Stimulated activated CD4-positive, alpha-beta T cell treated with anti-CD3 and anti-CD28 coated beads, Interleukin-4, amount 100 ng/mL, for 1 hour (primary cell): Measurements from ENCODE around the gene CNR2.
"Not testable (repeated sequence)": the region's sequence is repeated elsewhere in the genome, so short reads cannot be mapped to it uniquely, and the experiment has no call there.

Experiments
- DNase-seq: peaks from one replicate; pipeline ENCODE4 v3.0.0-alpha.2; 2020

The CNR2 gene

DNA sequence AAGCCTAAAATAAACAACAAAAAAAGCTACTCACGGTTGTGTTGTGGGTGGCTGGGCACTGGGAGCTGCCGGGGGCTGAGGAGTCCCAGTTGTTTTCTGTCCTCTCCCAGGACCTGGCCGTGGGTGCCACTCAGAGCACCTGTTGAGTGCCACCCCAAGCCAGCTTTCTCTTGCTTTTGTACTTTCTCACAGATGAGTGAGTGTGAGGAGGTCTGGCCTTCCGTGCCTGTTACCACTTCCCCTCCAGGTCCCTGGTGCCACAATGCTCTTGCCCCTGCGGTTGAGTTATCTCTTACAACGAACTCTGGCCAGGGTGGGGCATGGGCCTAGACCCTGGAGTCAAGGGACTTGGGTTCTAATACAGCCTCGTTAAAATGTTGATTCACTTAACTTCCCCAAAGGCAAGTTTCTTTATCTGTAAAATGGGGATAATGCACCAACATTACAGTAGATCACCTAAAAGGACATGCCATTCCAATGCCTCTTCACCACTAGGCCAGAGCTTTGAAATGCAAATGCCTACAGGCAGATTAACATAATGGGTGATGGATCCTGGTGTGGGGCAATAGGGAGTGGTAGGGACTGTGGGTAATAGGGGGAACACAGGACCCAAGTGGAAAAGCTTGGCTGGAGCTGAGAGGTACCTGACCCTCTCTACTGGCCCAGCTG, at the start of gene CNR2:
Gene CNR2 (minus strand): TSS at position 151 of the 669 bp plus-strand sequence. CDS start 37,745 bp downstream, outside the sequence.
- no peak for DNase-seq

DNA sequence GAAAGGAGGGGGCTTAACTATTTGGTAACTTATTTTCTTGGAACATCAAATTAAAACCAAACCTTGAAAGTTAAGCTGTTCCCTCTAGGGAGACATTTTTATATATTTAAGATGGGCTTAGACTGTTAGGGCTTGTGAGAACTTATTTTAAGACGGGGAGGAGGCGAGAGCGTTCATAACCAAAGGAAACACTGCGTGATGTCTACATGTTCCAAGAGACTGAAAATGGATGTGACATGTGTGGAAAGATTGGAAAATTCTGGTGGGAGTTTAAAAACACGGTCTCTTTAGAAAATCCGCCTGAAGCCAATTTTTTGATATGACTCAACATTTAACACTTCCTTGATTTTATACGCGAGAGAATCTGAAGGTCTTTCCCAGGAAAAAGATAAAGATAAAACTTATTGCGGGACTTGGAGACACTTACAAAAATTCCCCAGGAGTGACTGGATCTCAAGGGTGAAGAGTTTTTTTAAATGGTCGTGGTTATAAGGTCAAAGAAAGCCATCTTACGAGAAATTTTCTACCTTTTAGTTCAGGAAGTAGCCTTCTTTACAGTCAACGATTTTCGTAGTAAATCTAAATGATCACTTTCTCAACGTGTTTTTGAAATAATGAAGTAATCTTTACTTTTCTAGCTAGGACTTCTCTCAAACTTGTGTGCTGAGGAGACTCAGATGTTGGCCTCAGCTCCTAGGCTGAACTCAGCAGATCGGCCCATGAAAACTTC, 47.3 kb upstream of the CNR2 start:
- DNase-seq: no peak

DNA sequence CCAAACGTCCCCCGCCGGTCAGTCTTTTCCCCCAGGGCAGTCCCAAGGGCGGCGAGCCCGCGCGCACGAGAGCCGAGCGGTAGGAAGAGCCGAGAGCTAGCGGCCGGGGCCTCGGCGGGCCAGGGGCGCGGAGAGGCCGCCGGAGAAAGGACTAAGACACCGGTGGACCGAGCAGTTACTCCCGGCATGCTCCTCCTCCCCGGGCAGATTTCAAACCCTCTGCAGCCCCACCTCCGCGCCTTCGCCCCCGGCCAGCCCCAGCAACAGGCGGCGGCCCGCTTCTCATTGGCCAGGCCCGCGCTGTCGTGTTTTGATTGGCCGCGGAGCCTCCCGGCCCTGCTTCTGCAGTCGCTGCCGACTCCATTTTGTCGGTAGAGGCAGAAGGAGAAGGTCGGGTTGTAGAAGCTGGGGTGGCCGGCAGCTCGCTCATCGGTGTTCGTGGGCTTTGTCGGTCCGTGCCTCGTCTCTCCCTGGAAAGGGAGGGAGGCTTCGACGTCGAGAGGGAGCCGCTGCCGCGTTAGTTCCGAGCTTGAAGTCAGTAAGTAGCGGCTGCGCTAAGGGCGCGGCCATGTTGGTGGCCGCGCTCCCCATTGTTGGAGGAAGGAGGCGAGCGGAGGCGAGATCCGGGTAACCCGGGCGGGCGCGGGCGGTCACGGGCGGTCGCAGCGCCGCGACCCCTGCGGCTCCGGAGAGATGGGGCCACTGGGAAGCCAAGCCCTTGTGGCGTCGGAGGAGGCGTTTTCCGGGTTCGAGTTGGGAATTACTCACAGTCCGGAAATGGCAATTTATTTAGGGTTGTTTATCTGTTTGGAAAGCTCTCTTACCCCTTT, 46.5 kb upstream of the CNR2 start, which contains the start of gene PNRC2:
Gene PNRC2 (plus strand): TSS at position 368 of the 830 bp plus-strand sequence. CDS start 1,630 bp downstream, outside the sequence.
- peak; percentile 96 for DNase-seq

DNA sequence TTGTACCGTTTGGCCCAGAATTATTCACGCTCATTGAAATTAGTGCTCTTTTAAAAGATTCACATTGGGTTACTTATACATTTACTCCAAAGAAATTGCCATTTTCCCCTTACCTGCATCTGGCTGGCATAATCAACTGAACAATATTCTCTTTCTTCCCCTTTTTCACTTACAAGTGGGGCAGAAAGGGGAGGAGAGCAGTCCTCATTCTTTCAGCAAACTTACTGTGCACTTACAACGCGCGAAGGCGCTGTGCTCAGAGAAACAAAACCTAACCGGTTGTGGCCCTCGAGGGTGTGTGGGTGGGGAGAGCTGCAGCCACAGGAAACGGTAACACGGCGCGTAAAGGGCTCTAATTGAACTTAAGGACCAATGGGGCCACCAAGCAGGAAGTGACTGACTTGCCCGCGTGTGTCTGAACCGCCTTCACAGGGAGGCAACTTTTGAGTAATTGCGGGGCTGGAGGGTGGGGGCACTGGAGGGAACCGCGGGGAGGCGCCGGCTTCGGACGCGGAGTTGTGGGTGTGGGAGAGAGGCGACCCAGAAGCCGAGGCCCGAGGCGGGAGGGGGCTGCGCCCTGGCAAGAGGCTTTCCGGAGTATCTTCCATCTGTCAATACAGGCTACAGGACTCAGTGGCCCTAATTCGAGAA, 45.8 kb upstream of the CNR2 start:
- DNase-seq: peak; percentile 85

DNA sequence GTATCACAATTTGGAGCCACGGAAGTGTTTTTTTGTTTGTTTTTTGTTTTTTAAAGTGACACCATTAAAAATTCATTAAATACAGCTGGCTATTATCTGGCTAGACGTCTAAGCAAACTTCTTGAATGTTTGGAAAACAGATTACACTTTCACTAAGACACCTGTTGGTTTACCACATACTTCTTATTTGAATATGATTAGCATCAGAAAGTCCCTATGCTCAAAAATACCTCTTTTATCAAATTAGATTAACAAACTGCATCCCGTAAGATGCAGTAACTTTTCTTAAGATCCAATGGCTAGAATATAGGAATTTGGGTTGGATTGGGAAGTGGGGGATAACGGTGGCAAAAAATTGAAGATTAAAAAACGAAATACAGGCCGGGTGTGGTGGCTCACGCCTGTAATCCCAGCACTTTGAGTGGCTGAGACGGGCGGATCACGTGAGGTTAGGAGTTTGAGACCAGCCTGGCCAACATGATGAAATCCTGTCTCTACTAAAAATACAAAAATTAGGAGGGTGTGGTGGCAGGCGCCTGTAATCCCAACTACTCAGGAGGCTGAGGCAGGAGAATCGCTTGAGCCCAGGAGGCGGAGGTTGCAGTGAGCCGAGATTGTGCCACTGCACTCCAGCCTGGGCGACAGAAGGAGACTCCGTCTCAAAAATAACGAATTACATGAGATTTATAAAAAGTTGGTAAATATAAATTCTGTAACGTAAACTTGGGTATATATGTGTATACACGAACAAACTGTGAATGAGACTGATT, 45.1 kb upstream of the CNR2 start:
- DNase-seq: not testable (repeated sequence)

DNA sequence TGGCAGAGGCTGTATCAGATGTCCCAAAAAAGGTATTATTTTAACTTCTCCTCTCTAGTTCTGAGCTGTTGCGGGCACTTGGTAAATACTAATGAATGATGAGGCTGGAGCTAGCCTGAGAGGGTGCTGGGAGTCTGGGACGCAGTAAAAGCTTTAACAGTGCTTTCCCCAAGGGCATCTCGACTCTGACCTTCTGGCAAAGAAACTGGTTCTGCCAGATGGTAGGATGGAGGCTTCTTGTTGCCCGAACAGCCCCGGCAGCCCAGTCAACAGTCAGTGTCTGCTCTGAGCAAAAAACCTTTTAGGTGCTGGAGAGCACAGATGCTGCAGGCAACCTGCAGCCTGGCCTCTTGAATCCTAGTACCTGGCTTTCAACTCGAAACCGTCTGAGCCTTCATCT, 43.9 kb upstream of the CNR2 start:
- no peak for DNase-seq

DNA sequence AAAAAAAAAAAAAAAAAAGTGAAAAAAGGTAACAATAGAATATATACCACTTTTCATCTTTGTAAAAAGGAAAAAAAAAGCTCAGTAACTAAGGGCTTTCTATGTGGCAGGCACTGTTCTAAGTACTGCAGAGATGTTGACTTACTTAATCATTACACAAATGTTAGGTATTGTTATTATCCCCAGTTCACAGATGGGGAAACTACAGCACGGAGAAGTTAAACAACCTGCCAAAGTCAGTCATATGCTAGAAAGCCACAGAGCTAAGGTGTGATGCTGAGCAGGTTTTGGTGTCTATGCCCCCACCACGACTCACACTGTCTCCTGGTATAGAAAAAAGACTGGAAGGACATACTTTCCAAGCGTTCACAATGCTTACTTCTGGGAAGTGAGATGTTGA, 39.9 kb upstream of the CNR2 start:
- no peak for DNase-seq

DNA sequence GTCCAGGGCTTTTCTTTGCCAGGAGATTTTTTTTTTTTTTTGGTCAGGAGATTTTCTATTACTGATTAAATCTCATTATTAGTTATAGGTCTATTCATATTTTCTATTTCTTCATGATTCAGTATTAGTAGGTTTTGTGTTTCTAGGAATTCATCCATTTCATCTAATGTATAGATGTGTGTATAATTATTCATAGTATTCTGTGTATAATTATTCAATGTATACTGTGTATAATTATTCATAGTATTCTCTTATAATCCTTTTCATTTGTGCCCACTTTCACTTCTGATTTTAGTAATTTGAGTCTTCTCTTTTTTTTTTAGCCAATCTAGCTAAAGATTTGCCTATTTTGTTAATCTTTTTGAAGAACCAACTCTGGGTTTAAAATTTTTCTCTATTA, 34.2 kb upstream of the CNR2 start:
- DNase-seq: no peak

DNA sequence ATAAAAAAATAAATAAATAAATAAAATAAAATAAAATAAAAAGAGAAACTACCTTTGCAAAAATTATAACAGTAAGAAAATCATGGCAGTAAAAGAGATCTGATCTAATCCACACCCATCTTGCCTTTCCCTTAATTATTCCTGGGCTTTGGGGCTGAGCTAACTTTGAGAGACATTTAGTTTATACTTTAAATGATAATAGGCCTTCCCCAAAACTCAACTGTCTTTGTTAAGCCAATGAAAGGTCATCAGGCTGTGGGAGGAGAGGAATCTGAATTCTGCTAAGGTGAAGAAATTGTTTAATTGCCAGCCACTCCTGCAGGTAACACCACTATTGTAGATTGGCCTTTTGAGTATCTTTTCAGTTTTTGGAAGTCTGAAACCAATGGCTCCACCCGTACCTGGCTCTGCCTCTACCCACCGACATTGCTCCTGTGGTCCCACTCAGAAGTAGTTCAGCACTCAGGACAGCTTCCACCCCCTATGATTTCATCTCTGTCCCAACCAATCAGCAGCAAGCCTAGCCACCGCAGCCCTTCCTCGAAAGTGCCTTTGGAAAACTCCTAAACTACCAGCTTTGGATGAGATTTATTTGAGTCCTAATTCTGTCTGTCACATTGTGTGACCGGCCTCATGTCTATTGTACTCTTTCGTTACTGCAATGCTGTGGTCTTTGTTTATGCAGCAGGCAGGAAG, 23.5 kb upstream of the CNR2 start:
- DNase-seq: no peak

DNA sequence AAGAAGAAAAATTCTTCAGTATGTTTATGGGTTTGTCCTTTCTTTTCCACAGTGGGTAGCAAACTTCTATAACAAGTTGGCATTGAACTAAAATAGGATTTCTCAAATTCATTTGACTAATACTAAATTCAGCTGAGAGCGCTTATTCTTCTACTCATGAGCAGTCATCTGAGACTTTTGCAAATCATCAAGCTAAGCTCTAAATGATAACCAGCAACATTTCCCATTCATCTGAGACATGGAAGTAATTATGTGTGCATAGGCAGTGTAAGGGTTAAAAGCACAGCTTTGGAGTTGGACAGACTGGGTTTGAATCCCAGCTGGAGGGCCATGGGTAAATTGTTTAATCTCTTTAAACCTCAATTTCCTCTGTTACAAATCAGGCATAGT, 18.3 kb upstream of the CNR2 start:
- no peak for DNase-seq

DNA sequence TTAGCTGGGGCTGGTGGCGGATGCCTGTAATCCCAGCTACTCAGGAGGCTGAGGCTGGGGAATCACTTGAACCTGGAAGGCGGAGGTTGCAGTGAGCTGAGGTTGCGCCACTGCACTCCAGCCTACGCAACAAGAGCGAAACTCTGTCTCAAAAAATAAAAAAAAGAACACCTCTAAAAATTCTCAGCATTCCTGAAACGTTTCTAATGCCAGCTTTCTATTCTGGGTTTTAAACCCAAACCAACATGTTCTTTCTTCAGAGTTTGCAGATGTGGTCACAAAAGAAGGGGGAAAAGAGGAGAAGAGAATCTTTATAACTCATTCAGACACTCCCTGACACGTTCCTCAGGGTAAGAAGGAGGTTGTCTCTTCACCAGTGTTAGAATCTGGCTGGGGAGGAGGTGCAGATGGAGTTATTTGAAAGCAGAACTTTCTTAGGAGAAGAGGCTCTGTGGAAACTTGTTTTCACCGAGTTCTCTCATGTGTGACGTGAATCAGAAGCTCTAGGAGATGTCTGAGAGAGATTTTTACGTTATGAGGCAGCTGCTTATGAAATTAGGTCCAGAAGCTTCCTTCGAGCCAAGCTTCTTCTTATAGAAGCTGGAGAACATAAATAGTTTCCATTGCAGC, 17.8 kb upstream of the CNR2 start:
- no peak for DNase-seq

DNA sequence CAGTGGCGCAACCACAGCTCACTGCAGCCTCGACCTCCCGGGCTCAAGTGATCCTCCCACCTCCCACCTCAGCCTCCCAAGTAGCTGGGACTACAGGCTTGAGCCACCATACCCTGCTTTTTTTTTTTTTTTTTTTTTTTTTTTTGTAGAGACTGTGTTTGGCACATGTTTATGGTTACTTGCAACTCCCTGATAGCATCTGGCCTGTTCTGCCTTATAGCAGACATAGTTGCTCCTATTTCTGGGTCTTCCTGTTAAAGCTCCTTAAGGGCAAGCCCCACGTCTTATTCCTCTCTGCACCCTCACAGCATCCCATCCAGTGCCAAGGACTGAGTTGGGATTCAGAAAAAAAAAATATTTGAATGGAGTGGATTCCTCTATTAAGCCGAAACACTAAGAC, 17.1 kb upstream of the CNR2 start:
- DNase-seq: no peak

DNA sequence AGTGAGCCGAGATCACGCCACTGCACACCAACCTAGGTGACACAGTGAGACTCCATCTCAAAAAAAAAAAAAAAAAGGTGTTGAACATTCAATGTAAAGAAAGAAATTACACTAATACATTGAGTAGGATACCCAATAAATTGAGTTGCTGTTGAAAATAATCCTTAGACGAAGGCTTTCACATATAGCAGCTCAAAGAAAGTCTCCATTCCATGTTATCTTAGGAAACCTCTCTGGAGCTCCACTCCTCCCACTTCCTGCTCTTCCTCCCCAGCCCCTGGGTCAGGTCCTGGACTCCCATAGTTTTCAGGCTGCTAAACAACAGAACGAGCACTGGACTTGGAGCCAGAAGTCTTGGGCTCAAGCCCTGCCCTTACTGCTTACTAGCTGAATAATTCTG, 15.6 kb upstream of the CNR2 start:
- DNase-seq: no peak

DNA sequence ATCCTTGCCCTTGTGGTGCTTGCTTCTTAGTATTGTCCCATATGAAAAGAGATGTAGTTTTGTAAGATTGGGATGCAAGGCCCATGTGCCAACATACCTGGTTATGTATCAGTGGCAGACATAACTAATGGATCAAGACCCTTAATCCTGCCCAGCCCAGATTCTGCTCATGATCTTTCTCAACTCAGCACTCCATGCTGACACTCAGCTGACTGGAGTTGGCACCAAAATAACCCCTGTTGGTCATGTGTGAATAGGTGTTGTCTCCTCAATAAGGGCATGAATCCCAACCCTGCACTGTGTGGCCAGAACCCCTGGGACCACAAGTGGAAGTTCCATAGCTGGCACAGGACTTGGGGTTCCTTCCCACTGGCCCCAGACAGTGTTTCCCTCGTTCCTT, 13.9 kb upstream of the CNR2 start:
- no peak for DNase-seq

DNA sequence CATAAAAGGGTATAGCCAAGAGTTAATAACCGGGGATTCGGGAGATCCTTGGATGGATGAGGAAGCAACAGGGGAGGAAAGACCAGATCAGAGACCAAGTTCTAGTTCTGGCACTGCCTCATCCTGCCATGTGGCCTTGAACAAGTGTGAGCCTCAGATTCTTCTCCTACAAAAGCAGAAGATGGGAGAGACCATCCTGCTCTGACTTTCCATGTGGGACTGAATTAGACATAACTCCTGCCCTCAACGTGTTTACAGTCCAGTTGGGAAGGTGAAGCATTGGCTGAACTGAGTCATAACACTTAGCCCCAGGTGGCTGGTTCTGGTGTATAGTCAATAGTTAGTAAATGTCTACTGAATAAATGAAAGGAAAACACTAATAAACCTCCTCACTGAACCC, 12.1 kb upstream of the CNR2 start:
- no peak for DNase-seq

DNA sequence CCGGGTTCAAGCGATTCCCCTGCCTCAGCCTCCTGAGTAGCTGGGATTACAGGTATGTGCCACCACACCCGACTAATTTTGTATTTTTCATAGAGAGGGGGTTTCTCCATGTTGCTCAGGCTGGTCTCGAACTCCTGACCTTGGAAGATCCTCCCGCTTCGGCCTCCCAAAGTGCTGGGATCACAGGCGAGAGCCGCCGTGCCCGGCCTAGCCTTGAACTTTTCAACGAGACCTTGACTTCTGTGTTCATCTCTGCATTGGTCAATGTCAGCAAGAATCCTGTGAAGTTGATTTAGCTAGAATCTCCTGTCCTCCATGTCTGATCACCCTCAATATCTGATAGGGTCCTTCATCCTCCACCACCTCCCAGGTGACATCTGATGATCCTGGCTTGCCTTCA, 11.4 kb upstream of the CNR2 start:
- no peak for DNase-seq

DNA sequence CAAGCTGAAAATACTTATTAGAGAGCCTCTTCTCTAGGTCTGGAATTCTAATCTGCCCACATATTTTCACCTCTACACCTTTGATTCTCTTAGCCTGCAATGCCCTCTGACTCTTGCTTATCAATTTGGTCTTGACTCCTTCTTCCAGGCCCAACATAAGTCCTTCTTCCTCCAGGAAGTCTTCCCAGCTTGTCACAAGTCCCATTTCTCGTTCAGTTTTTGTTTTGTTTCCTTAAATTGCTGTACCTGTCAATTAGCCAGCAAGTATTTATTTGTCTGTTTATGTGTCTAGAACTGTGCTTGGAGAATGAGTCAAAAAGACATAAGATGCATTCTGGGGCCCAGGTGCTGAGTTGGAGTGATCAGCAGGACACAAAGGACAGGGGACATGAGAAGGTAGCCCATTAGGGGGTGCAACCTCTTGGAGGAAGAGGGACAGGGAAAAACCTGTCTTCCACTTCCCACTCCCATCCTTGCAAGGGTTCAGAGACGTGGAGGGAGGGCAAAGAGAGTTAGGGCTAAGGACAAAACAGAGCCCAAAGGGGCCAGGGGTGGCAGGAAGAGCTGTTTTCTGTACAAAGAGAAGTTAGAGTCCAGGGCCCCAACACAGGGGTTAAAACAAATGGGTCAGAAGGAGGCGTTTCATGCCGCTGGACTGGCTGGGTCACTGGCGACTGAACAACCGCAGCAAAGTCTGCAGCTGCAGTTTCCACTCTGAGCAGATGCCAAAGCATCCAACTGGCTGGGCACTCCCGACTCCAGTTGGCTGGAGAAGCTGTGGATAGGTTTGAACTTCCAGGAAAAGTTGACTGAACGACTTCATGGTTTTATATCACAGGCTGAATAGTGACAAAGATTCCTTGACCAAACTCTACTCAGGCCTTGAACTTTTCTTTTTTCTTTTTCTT, 10.7 kb upstream of the CNR2 start:
- DNase-seq: no peak

DNA sequence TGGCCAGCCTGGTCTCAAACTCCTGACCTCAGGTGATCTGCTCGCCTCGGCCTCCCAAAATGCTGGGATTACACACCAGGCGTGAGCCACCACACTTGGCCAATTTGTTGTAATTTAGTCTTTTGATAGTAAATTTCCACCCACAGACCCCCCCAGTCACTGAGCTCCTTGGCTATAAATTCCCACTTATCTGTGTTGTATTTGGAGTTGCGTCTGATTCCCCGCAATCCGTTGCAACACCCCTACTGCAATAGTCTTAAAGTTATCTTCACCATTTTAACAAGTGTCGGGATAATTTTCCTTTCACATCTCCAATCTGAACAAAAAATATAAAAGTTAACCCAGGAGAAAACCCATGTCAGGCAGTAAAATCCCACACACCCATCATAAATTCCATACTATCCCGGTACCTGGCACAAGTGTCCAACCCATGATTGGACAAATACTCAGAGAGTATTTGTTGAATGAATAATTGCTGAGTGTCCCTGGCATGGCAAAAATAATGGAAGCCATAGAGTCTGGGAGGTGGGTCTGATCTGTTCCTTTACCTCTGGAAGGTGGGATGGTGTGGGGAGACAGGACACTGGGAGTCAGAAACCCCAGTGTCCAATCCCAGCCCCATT, 9.3 kb upstream of the CNR2 start:
- DNase-seq: no peak
